Measurements from ENCODE around the gene RPL12. TPM values are rescaled to one million over a fixed set of nuclear protein-coding genes. Genes with fewer than 3 reads are reported as not detected.

Gene RPL12
- total RNA-seq, 1 experiment from 2014 or later: 1,114 TPM

DNA sequence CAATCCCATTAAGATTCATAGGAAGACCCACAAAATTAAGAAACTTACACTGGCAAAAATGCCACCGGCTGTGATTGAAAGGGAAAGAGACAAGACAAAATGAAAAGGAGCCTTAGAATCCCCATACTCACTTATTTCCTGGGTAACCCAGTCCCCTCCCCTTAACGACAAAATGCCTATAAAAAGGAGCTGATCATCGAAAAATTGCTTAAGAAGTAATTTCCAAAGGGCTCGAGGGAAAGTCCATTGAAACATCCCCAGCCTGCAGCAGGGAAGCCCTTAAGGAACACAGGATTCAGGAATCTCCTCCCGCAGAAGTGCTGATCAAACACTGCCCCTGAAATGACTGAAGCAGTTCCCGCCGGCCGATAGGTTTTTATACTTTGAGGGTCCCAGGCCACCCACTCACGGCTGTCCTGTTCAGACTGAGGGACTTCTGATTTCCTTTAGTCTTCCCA, 27.7 kb downstream of the RPL12 start:
- intact Hi-C loops (cut with micrococcal nuclease; ENCODE audit: unreplicated experiment): no loop called here
- Histone ChIP-seq H3K27me3 (replicated peaks; ENCODE audit: insufficient read depth, low read depth, low read length, poor library complexity) (no peaks in the 10 kb centered on the region), H3K4me3 (ENCODE audit: low read depth, low read length, poor library complexity, severe bottlenecking) (peak overlapping the region; percentile 90), H3K9me3 (ENCODE audit: low read depth, low read length, poor library complexity, severe bottlenecking) (no peaks in the 10 kb centered on the region), H3K27ac (ENCODE audit: low read depth, low read length, poor library complexity, severe bottlenecking) (peak overlapping the region; percentile 91), H3K36me3 (ENCODE audit: insufficient read depth, low read length, poor library complexity, severe bottlenecking) (peaks cover 5% of the 10 kb centered on the region), H3K4me1 (ENCODE audit: insufficient read depth, low read length, poor library complexity, severe bottlenecking) (peaks cover 5% of the 10 kb centered on the region)
- TSS peak; percentile 76 for BruUV-seq (replicated peaks)
- no peak for DNase-seq (ENCODE audit: low spot score)
- CTCF ChIA-PET: no interaction called here
- TF ChIP-seq, protein P1, sequence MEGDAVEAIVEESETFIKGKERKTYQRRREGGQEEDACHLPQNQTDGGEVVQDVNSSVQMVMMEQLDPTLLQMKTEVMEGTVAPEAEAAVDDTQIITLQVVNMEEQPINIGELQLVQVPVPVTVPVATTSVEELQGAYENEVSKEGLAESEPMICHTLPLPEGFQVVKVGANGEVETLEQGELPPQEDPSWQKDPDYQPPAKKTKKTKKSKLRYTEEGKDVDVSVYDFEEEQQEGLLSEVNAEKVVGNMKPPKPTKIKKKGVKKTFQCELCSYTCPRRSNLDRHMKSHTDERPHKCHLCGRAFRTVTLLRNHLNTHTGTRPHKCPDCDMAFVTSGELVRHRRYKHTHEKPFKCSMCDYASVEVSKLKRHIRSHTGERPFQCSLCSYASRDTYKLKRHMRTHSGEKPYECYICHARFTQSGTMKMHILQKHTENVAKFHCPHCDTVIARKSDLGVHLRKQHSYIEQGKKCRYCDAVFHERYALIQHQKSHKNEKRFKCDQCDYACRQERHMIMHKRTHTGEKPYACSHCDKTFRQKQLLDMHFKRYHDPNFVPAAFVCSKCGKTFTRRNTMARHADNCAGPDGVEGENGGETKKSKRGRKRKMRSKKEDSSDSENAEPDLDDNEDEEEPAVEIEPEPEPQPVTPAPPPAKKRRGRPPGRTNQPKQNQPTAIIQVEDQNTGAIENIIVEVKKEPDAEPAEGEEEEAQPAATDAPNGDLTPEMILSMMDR (conservative IDR thresholded peaks at IDR 0.05; ENCODE audit: low read depth, low read length): no peak
- TF ChIP-seq EZH2 (IDR thresholded peaks at IDR 0.05; ENCODE audit: borderline replicate concordance, low read depth, low read length, poor library complexity, severe bottlenecking): no peak
- POLR2A ChIA-PET (ENCODE audit: low non-redundant PET): no interaction called here

DNA sequence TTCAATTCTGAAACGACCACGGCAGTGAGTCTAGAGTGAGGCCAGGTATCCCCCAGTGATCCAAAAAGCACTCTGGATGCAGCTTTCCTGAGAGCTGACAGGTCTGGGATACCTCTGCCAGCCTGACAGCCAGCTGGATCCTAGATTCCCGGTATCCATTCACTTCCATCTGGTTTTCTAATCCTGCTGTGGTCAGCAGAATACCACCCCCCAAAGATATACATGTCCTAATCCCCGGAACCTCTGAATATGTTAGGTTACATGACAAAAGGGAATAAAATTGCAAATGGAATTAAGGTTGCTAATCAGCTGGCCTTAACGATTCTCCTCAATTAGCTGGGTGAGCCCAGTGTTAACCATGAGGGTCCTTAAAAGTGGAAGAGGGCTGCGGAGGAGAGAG, 28.4 kb downstream of the RPL12 start:
- Histone ChIP-seq H3K9me3 (ENCODE audit: low read depth, low read length, poor library complexity, severe bottlenecking) (no peaks in the 10 kb centered on the region), H3K36me3 (ENCODE audit: insufficient read depth, low read length, poor library complexity, severe bottlenecking) (peaks cover 2% of the 10 kb centered on the region), H3K4me3 (ENCODE audit: low read depth, low read length, poor library complexity, severe bottlenecking) (peak overlapping the region; percentile 90), H3K27me3 (replicated peaks; ENCODE audit: insufficient read depth, low read depth, low read length, poor library complexity) (no peaks in the 10 kb centered on the region), H3K27ac (ENCODE audit: low read depth, low read length, poor library complexity, severe bottlenecking) (peak overlapping the region; percentile 91), H3K4me1 (ENCODE audit: insufficient read depth, low read length, poor library complexity, severe bottlenecking) (peaks cover 5% of the 10 kb centered on the region)
- no peak for DNase-seq (ENCODE audit: low spot score)
- no peak for TF ChIP-seq EZH2 (IDR thresholded peaks at IDR 0.05; ENCODE audit: borderline replicate concordance, low read depth, low read length, poor library complexity, severe bottlenecking)
- TF ChIP-seq, protein P1 (conservative IDR thresholded peaks at IDR 0.05; ENCODE audit: low read depth, low read length): no peak
- no TSS peak for BruUV-seq (replicated peaks)
- intact Hi-C loops (cut with micrococcal nuclease; ENCODE audit: unreplicated experiment): no loop called here
- ChIA-PET POLR2A (ENCODE audit: low non-redundant PET) (interaction anchor here (0.6 kb wide), 1 partner anchor 174 kb away, joined by 5 read pairs; no protein-coding TSS in a partner anchor), CTCF (no interaction called here)

DNA sequence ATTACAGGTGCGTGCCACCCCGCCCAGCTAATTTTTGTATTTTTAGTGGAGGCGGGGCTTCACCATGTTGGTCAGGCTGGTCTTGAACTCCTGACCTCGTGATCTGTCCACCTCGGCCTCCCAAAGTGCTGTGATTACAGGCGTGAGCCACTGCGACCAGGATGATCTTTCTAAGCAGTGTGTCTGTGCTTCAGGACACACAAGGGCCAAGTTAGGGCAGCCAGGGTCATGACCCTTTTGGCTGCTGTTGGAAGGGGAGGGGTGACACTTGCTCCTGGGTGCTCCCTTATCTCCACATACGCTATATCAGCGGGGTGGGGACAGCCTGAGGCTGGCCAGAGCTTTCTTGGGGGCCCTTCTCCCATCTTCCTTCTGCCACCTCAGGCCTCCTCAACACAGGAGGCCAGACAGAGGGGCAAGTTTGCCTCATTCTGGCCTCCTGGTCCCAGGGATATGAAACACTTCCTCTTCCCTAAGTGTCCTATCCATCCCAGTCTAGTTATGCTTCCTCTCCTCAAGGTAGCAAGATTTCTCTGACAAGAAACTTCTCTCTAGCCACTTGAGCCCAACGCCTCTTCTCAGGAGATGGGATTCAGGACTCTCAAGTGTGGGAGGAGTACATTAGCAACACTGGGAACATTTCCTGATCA, 28.9 kb downstream of the RPL12 start:
- BruUV-seq (replicated peaks): no TSS peak
- intact Hi-C loops (cut with micrococcal nuclease; ENCODE audit: unreplicated experiment): no loop called here
- Histone ChIP-seq H3K27ac (ENCODE audit: low read depth, low read length, poor library complexity, severe bottlenecking) (no peak overlapping the region), H3K36me3 (ENCODE audit: insufficient read depth, low read length, poor library complexity, severe bottlenecking) (peaks cover 2% of the 10 kb centered on the region), H3K4me1 (ENCODE audit: insufficient read depth, low read length, poor library complexity, severe bottlenecking) (peaks cover 5% of the 10 kb centered on the region), H3K4me3 (ENCODE audit: low read depth, low read length, poor library complexity, severe bottlenecking) (no peak overlapping the region), H3K27me3 (replicated peaks; ENCODE audit: insufficient read depth, low read depth, low read length, poor library complexity) (no peaks in the 10 kb centered on the region), H3K9me3 (ENCODE audit: low read depth, low read length, poor library complexity, severe bottlenecking) (no peaks in the 10 kb centered on the region)
- TF ChIP-seq, protein P1 (conservative IDR thresholded peaks at IDR 0.05; ENCODE audit: low read depth, low read length): no peak
- no peak for TF ChIP-seq EZH2 (IDR thresholded peaks at IDR 0.05; ENCODE audit: borderline replicate concordance, low read depth, low read length, poor library complexity, severe bottlenecking)
- POLR2A ChIA-PET (ENCODE audit: low non-redundant PET): no interaction called here
- no peak for DNase-seq (ENCODE audit: low spot score)
- CTCF ChIA-PET: no interaction called here

Data from A673 (cell line).